ENCODE measurements around the gene CYP51A1.
"Not testable (repeated sequence)": the region's sequence is repeated elsewhere in the genome, so short reads cannot be mapped to it uniquely, and the experiment has no call there.

CYP51A1 gene

GRCh38 chr7:92121681-92122080 is 12.6 kb downstream of the CYP51A1 start:
- no peak for DNase-seq

GRCh38 chr7:92119213-92119759 is 15.0 kb downstream of the CYP51A1 start:
- DNase-seq, result no peak

- no peak for DNase-seq
These were observed 17.3 kb downstream of the CYP51A1 start for GRCh38 chr7:92116949-92117348.

- no peak for DNase-seq
These were observed 18.5 kb downstream of the CYP51A1 start for GRCh38 chr7:92115821-92116220.

- no peak for DNase-seq
These were observed 23.4 kb downstream of the CYP51A1 start for GRCh38 chr7:92110857-92111256.

- DNase-seq, result no peak
These were observed 25.5 kb downstream of the CYP51A1 start for GRCh38 chr7:92108821-92109220.

- not testable (repeated sequence) for DNase-seq
These were observed 31.4 kb downstream of the CYP51A1 start for GRCh38 chr7:92102862-92103261.

- DNase-seq, result no peak
These were observed 33.7 kb downstream of the CYP51A1 start for GRCh38 chr7:92100534-92100933.

GRCh38 chr7:92095380-92095779 is 38.9 kb downstream of the CYP51A1 start:
- no peak for DNase-seq

- DNase-seq, result no peak
These were observed 42.1 kb downstream of the CYP51A1 start for GRCh38 chr7:92092210-92092609.

GRCh38 chr7:92088266-92088665 is 46.0 kb downstream of the CYP51A1 start:
- no peak for DNase-seq

- not testable (repeated sequence) for DNase-seq
These were observed 50.4 kb downstream of the CYP51A1 start for GRCh38 chr7:92083922-92084321.

- DNase-seq, result no peak
These were observed 57.8 kb downstream of the CYP51A1 start for GRCh38 chr7:92076509-92076908.

GRCh38 chr7:92075455-92076158 is 58.7 kb downstream of the CYP51A1 start:
- no peak for DNase-seq

GRCh38 chr7:92072708-92073107 is 61.6 kb downstream of the CYP51A1 start:
- no peak for DNase-seq

- no peak for DNase-seq
These were observed 62.2 kb downstream of the CYP51A1 start for GRCh38 chr7:92072121-92072520.

GRCh38 chr7:92071032-92071431 is 63.2 kb downstream of the CYP51A1 start:
- no peak for DNase-seq

- DNase-seq, result no peak
These were observed 69.7 kb downstream of the CYP51A1 start for GRCh38 chr7:92064438-92065029.
